AG04450 (cell line): ENCODE measurements around the gene ZNF263. TPM values are rescaled to one million over a fixed set of nuclear protein-coding genes. Genes with fewer than 3 reads are reported as not detected.
A peak's percentile ranks its signal among the peaks of the same experiment; 100 is the strongest.

Source experiments
- CTCF ChIA-PET: fragments of 300-600, 350-600 bp; formaldehyde crosslinking; extraction: SDS; loops from one replicate; lab custom pipeline; 2022; ENCODE audit warnings: antibody characterized with exemption, inconsistent platforms; lab: Charles Lee
- POLR2A ChIA-PET: fragments of 350-600 bp; formaldehyde crosslinking; extraction: SDS; loops from one replicate; lab custom pipeline; 2021; ENCODE audit warnings: antibody characterized with exemption, inconsistent platforms; lab: Yijun Ruan, JAX
- DNase-seq: peaks from one replicate; pipeline ENCODE4 v3.0.0-alpha.2; 2011; ENCODE audit warnings: low read depth, low spot score
- H3K27ac ChIP-seq: one replicate; pipeline ENCODE4 v1.5.1; 2012; ENCODE audit warnings: low read depth, low read length, control low read depth
- H3K27me3 ChIP-seq: one replicate; pipeline ENCODE4 v1.6.0; 2012; ENCODE audit warnings: low read length; ENCODE audit not compliant: control insufficient read depth, insufficient read depth
- H3K4me3 ChIP-seq: 2 replicates; pipeline ENCODE4 v1.5.1; 2011; ENCODE audit warnings: mild to moderate bottlenecking, low read depth, low read length, control low read depth
- H3K9me3 ChIP-seq: 2 replicates; pipeline ENCODE4 v1.5.1; 2012; ENCODE audit warnings: low read length; ENCODE audit not compliant: control insufficient read depth, insufficient read depth
- polyA plus RNA-seq: library from polyadenylated mRNA; depleted of rRNA; stranded (reverse); fragments of >200 nt; gene quantifications from 2 replicates; pipeline ENCODE4 v1.2.3, GENCODE V29; 2011
- TF ChIP-seq, protein P1 (sequence below): IDR thresholded peaks from 2 replicates; pipeline ENCODE4 v1.5.1; 2011; ENCODE audit warnings: low read depth, low read length, control low read depth, inconsistent platforms

The ZNF263 gene
- polyA plus RNA-seq, 1 experiment = 13.2 TPM

DNA sequence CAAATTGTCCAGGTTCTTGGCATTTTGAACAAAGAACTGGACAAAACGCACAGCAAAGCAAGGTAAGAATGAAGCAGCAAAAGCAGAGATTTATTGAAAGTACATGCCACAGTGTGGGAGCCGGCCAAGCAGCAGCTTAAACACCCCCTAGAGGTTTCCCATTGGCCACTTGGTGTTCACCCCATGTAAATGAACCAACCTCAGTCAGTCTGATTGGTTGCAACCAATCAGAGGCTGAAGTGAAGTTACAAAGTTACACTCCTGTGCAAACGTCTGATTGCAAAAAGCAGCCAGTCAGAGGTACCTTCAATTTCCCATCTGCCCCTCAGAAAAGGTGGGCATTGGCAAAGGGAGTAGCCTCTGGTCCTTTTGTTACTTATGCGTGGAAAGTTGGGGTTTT lies 8.8 kb upstream of the ZNF263 start:
- H3K27me3 ChIP-seq = peaks cover 4% of the 10 kb centered on the region
- TF ChIP-seq, protein P1, sequence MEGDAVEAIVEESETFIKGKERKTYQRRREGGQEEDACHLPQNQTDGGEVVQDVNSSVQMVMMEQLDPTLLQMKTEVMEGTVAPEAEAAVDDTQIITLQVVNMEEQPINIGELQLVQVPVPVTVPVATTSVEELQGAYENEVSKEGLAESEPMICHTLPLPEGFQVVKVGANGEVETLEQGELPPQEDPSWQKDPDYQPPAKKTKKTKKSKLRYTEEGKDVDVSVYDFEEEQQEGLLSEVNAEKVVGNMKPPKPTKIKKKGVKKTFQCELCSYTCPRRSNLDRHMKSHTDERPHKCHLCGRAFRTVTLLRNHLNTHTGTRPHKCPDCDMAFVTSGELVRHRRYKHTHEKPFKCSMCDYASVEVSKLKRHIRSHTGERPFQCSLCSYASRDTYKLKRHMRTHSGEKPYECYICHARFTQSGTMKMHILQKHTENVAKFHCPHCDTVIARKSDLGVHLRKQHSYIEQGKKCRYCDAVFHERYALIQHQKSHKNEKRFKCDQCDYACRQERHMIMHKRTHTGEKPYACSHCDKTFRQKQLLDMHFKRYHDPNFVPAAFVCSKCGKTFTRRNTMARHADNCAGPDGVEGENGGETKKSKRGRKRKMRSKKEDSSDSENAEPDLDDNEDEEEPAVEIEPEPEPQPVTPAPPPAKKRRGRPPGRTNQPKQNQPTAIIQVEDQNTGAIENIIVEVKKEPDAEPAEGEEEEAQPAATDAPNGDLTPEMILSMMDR = no peak
- CTCF ChIA-PET = interaction anchor here (4.3 kb wide), 1 partner anchor 7 kb away, joined by 24 read pairs; no protein-coding TSS in a partner anchor
- no peaks in the 10 kb centered on the region for H3K9me3 ChIP-seq
- no peak for DNase-seq
- H3K27ac ChIP-seq = no peak overlapping the region
- POLR2A ChIA-PET = interaction anchor here (1.0 kb wide), 1 partner anchor 8 kb away, joined by 4 read pairs; no protein-coding TSS in a partner anchor
- no peak overlapping the region for H3K4me3 ChIP-seq

DNA sequence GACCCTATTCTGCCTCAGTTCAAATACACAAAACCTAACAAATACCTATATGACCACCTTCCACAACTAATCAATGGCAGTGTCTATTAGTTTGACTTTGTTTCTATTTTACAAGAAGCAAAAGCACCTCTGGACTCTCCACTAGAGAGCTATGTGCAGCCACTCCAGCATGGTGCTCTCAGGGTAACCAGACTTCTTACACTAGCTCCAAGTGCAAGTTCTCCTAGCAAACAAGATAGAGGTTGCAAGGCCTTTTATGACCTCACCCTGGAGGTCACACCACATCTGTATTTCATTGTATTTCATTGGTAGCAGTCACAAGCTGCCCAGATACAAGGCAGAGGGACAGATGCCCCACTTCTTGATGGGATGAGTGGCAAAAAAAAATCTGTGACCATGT lies 8.3 kb upstream of the ZNF263 start:
- POLR2A ChIA-PET = no interaction called here
- no peak overlapping the region for H3K4me3 ChIP-seq
- no peaks in the 10 kb centered on the region for H3K9me3 ChIP-seq
- DNase-seq = no peak
- peaks cover 4% of the 10 kb centered on the region for H3K27me3 ChIP-seq
- no peak overlapping the region for H3K27ac ChIP-seq
- TF ChIP-seq, protein P1 = no peak
- CTCF ChIA-PET = interaction anchor here (4.3 kb wide), 1 partner anchor 8 kb away, joined by 24 read pairs; no protein-coding TSS in a partner anchor

DNA sequence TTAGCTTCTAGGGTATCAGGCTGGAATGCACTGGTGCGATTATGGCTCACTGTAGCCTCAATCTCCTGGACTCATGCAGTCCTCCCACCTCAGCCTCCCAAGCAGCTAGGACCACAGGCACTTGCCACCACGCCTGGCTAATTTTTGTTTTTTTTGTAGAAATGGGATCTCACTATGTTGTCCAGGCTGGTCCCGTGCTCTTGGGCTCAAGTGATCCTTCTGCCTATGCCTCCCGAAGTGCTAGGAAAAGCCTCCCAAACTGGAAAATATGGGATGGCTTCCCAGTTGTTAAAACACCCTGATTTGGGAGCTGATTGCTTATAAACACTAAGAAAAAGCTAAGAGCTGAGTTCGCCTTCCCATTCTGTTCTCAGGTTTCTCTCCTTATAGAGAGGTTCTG lies 6.6 kb upstream of the ZNF263 start:
- POLR2A ChIA-PET = no interaction called here
- CTCF ChIA-PET = interaction anchor here (0.6 to 4.3 kb wide), 2 partner anchors 10 to 27 kb away, joined by 4 to 24 read pairs; no protein-coding TSS in a partner anchor
- TF ChIP-seq, protein P1 = no peak
- no peak for DNase-seq
- Histone ChIP-seq H3K27me3 (peaks cover 4% of the 10 kb centered on the region), H3K27ac (no peak overlapping the region), H3K9me3 (no peaks in the 10 kb centered on the region), H3K4me3 (no peak overlapping the region)

DNA sequence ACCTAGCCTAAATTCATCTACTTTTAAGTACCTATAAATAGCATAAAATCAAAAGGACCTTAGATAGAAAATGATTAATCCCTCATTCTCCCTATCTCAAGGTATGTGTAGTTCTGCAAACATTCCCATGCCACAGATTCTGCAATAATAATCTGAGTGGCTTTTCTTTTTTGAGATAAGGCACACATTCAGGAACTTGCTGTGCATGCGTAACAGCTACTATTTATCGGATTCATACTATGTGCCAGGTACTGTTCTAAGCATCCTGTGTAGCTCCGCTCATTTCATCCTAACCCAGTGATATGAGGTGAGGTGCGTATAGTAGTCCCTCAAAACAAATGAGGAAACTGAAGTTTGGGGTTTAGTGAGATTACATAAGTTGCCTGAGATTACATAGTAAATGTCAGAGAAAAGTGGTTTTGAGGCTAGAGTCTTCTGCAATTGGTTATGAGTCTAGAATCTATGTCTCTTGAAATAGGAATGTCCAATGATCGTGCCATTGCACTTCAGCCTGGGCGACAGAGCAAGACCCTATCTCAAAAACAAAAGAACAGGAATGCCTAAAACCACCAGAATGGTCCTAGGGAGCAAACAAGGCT lies 2.0 kb upstream of the ZNF263 start:
- TF ChIP-seq, protein P1 = no peak
- Histone ChIP-seq H3K27me3 (peaks cover 4% of the 10 kb centered on the region), H3K27ac (no peak overlapping the region), H3K9me3 (peaks cover 19% of the 10 kb centered on the region), H3K4me3 (no peak overlapping the region)
- CTCF ChIA-PET = interaction anchor here (1.6 kb wide), 1 partner anchor 15 kb away, joined by 5 read pairs; no protein-coding TSS in a partner anchor
- POLR2A ChIA-PET = no interaction called here
- no peak for DNase-seq

DNA sequence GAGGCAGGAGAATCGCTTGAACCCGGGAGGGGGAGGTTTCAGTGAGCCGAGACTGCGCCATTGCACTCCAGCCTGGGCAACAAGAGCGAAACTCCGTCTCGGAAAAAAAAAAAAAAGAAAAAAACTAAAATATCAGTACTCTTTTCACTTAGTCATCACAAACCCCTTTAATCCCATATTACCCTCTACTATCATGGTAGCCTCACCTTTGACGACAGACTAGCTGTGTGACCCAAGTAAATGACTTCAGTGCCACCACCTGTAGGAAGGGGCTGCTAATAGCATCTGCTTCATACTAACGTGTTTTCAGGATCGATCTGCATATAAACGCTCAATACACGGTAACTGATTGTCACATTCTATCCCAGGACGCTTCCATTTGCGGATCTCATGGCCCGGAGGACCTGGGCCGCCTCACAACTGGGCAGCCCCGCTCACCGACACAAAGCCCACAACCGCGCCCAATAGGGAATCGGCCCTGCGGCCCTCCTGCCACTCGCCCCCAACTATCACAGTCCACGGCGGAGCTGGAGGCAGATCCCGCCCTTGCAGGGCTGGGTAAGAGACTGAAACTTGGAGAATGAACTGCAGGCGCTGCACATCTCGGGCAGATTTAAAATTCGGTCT lies 1.1 kb upstream of the ZNF263 start:
- Histone ChIP-seq H3K27me3 (peaks cover 2% of the 10 kb centered on the region), H3K9me3 (peaks cover 25% of the 10 kb centered on the region), H3K27ac (peak overlapping the region; percentile 73), H3K4me3 (peak overlapping the region; percentile 95)
- TF ChIP-seq, protein P1 = no peak
- DNase-seq = no peak
- ChIA-PET POLR2A (interaction anchor here (0.6 to 2.1 kb wide), 12 partner anchors 8 to 344 kb away, joined by 3 to 22 read pairs (median 6); partner anchors contain the start of genes TIGD7 and ZNF75A), CTCF (interaction anchor here (0.7 kb wide), 1 partner anchor 305 kb away, joined by 5 read pairs; no protein-coding TSS in a partner anchor)
